NCI-H526 (cell line): ENCODE results near the gene PRPF8.
A peak's percentile ranks its signal among the peaks of the same experiment; 100 is the strongest.

Experiments
- DNase-seq, 2 experiments: peaks; one replicate each; lab custom pipeline; 2025; lab: John Stamatoyannopoulos, UW

Gene PRPF8

GRCh38 chr17:1644493-1645206, 40.0 kb downstream of the PRPF8 start:
- no peak for DNase-seq

DNA sequence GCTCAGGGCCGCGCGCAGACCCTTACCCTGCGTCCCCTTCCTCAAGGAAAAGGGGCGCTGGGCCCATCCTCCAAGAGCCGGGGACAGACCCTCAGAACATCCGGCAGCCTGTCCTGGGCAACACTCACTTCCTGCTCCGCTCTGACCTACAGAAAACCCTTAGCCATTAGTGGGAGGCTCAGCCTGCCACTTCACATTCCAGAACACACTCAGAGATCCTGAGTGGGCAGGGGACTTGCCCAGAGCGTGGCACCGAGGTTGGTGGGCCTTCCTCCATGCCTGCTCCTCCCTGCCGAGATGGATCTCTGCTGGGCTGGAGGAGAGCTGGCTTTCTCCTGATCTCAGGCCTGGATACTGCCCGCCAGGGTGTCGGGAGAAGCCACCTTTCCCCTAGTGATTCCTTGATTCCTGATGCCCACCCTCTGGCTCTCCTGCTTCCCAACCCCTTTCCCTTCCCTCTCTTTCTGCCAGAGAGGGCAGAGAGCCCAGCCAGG, 40.6 kb downstream of the PRPF8 start:
- DNase-seq, result no peak

- peak; percentile 44 to 91 for DNase-seq
These were observed 41.2 kb downstream of the PRPF8 start for GRCh38 chr17:1643293-1643998.

GRCh38 chr17:1641065-1641403, 43.6 kb downstream of the PRPF8 start:
- no peak for DNase-seq

GRCh38 chr17:1640329-1641064, 44.2 kb downstream of the PRPF8 start:
- DNase-seq, result peak in 1 of 2 experiments; percentile 23

- DNase-seq, result peak in 1 of 2 experiments; percentile 42
These were observed 45.0 kb downstream of the PRPF8 start for GRCh38 chr17:1639549-1640180.

DNA sequence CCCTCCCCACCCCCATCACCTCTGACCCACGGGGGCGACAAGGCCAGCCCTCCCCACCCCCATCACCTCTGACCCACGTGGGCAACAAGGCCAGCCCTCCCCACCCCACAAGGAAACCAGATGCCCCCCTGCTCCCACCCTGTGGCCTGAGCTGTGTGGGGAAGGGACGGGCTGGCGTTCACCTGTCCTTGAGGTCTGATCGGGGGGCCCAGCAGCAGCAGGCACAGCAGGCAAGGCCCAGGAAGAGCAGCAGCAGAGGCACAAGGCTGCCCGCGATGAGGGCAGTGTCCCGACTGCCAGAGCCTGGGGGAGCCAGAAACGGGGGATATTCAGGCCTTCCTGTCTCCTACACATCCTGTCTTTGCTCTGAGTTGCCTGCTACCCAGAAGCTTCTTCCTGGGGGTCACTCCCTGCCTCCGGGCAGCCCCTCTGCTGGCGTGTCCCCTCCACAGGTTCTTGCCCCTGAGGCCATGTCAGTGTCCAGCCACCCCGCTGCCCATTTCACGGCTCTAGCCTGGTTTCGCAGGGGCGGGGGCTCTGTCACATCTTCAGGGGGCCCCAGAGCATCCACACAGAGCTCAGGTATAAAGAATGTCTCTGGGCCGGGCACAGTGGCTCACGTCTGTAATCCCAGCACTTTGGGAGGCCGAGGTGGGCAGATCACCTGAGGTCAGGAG, 45.9 kb downstream of the PRPF8 start:
- DNase-seq, result no peak

GRCh38 chr17:1638171-1638590, 46.5 kb downstream of the PRPF8 start:
- DNase-seq, result no peak

DNA sequence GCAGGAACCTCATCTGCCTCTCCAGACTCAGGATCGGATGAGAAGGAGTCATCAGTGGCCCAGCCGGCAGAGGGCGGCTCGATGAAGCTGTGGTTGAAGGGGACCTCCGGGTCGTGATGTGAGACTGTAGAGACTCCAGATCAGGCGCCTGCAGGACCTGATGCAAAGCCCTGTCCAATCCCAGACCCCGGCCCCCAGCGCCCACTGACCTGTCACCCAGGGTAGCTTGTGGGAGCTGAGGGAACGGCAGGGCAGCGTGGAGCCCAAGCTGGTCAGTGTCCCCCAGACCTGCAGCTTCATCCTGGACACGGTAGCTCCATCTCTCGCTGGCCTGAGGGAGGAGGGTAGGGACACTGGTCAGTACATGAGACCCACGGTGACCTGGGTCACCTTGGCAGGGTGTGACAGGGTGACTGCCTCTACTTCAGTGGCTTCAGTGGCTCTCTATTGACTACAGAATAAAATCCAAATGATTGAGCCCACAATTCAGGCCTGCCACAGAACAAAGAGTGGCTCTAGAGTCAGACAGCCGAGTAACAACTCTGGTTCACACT, 47.9 kb downstream of the PRPF8 start:
- no peak for DNase-seq

- DNase-seq, result no peak
These were observed 48.8 kb downstream of the PRPF8 start for GRCh38 chr17:1635675-1636465.

DNA sequence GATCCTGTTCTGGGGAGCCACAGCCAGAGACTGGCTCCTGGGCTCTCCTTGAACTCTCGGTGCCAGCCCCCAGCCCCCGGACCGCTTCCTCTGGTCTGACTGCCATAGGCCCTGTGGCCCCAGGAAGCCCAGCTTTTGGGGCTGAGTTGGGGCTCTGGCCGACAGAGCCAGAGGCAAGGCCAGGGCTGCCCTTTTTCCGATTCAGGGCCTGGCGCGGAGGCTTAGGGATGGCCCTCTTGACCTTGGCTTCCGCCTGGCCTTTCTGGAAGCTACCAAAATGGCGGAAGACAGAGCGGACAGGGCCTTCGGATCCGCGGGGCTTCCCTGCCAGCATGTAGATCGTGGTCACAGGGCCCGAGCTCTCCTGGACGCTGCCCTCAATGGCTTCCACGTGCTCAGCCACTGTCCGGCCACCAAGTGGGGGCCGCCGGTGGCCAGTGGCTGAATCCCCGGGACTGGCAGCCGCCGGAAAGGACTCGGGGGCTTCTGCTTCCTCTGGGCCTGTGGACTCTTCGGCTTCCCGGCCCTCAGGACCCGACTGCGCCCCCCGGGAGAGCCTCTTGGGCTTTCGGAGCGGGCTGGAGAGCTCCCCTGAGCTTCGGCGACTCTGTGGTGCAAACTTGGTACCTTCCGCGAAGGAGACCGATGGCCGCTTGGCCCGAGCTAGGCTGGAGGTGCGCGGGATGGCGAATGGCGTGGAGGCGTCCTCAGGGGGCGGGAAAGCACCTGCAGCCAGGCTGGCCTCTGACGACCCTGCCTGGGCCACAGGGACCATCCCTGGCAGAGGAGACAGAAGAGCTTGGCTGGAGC, 49.6 kb downstream of the PRPF8 start:
- DNase-seq, result no peak

DNA sequence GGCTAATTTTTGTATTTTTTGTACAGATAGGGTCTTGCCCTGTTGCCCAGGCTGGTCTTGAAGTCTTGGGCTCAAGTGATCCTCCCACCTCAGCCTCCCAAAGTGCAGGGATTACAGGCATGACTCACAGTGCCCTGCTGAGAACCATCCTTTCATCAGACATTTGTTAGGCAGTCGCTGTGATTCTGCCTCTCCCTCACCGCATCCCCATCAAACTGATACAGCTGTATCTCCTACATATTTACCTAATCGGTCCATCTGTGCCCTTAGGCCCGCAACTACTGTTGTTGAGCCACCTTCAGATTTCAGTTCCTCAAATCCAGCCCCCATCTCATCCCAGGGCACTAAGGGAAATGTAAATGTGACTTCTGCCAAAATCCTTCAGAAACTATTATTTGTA, 54.0 kb downstream of the PRPF8 start:
- DNase-seq, result no peak

- DNase-seq, result peak in 1 of 2 experiments; percentile 27
These were observed 55.0 kb downstream of the PRPF8 start for GRCh38 chr17:1629504-1630310.

GRCh38 chr17:1628856-1629503, 55.7 kb downstream of the PRPF8 start:
- peak; percentile 80 to 96 for DNase-seq

- DNase-seq, result peak; percentile 51 to 93
These were observed 56.4 kb downstream of the PRPF8 start, which contains the start of gene SLC43A2 for GRCh38 chr17:1627982-1628855. Gene SLC43A2, minus strand, starts transcription at chr17:1628834. Its CDS starts 960 bp downstream, at chr17:1627874.

GRCh38 chr17:1627182-1627981, 57.3 kb downstream of the PRPF8 start:
- DNase-seq, result peak in 1 of 2 experiments; percentile 48
